NCI-H82 (cell line): Measurements from ENCODE around the gene INCENP.
"Not testable (repeated sequence)": the region's sequence is repeated elsewhere in the genome, so short reads cannot be mapped to it uniquely, and the experiment has no call there.

Source experiments
- DNase-seq: peaks from one replicate; lab custom pipeline; 2025; lab: John Stamatoyannopoulos, UW

The INCENP gene

GRCh38 chr11:62123669-62124185, at the start of gene INCENP:
INCENP (plus strand) TSS chr11:62124011; CDS start chr11:62128162, 4,151 bp downstream.
- peak; percentile 98 for DNase-seq

- no peak for DNase-seq
These were observed 48.4 kb upstream of the INCENP start for GRCh38 chr11:62075438-62075837.

- DNase-seq, result no peak
These were observed 46.7 kb upstream of the INCENP start for GRCh38 chr11:62077132-62077531.

GRCh38 chr11:62081378-62082291, 42.2 kb upstream of the INCENP start:
- DNase-seq, result peak; percentile 66

- no peak for DNase-seq
These were observed 41.5 kb upstream of the INCENP start for GRCh38 chr11:62082292-62082657.

- not testable (repeated sequence) for DNase-seq
These were observed 39.0 kb upstream of the INCENP start for GRCh38 chr11:62084801-62085200.

GRCh38 chr11:62087694-62088093, 36.1 kb upstream of the INCENP start:
- DNase-seq, result no peak

GRCh38 chr11:62088331-62088933, 35.4 kb upstream of the INCENP start:
- DNase-seq, result no peak

- DNase-seq, result no peak
These were observed 20.7 kb upstream of the INCENP start for GRCh38 chr11:62103141-62103540.

- DNase-seq, result no peak
These were observed 19.8 kb upstream of the INCENP start for GRCh38 chr11:62103986-62104385.

GRCh38 chr11:62104816-62105653, 18.8 kb upstream of the INCENP start:
- DNase-seq, result no peak

- DNase-seq, result no peak
These were observed 18.1 kb upstream of the INCENP start for GRCh38 chr11:62105667-62106191.

GRCh38 chr11:62108017-62108750, 15.6 kb upstream of the INCENP start:
- peak; percentile 78 for DNase-seq

GRCh38 chr11:62108971-62109404, 14.8 kb upstream of the INCENP start:
- no peak for DNase-seq

- peak; percentile 13 for DNase-seq
These were observed 8.6 kb upstream of the INCENP start for GRCh38 chr11:62115085-62115694.

GRCh38 chr11:62116451-62116850, 7.4 kb upstream of the INCENP start:
- no peak for DNase-seq

- DNase-seq, result no peak
These were observed 4.2 kb upstream of the INCENP start for GRCh38 chr11:62119569-62119968.

- no peak for DNase-seq
These were observed 3.8 kb upstream of the INCENP start for GRCh38 chr11:62120001-62120400.

- DNase-seq, result no peak
These were observed 3.4 kb upstream of the INCENP start for GRCh38 chr11:62120431-62120830.

GRCh38 chr11:62122076-62122475, 1.7 kb upstream of the INCENP start:
- peak; percentile 52 for DNase-seq
